ENCODE data around the gene WLS. TPM values are rescaled to one million over a fixed set of nuclear protein-coding genes. Genes with fewer than 3 reads are reported as not detected.

The WLS gene
- total RNA-seq, 2 donors from 2014 or later: 51.0 to 55.8 TPM

DNA sequence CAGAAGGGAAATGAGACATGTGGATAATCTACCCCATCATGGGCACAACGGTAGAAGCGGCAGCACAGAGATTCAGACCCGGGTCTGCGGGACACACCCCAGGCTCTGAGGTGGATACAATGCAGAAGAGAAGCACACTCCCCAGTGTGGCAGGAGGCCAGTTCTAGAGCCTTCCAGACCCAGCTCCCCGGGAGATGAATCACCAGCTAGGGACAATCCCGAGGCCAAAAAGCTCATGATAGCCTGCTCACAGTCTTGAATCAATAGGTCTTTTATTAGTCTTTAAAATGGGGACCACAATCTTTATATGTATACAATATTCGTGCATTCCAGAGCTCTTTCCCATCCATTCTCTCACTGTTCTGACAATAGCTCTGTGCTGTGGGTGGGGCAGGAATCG is 124.6 kb downstream of the WLS start:
- TF ChIP-seq, protein P1, sequence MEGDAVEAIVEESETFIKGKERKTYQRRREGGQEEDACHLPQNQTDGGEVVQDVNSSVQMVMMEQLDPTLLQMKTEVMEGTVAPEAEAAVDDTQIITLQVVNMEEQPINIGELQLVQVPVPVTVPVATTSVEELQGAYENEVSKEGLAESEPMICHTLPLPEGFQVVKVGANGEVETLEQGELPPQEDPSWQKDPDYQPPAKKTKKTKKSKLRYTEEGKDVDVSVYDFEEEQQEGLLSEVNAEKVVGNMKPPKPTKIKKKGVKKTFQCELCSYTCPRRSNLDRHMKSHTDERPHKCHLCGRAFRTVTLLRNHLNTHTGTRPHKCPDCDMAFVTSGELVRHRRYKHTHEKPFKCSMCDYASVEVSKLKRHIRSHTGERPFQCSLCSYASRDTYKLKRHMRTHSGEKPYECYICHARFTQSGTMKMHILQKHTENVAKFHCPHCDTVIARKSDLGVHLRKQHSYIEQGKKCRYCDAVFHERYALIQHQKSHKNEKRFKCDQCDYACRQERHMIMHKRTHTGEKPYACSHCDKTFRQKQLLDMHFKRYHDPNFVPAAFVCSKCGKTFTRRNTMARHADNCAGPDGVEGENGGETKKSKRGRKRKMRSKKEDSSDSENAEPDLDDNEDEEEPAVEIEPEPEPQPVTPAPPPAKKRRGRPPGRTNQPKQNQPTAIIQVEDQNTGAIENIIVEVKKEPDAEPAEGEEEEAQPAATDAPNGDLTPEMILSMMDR (IDR thresholded peaks at IDR 0.05): no peak
- no peak overlapping the region for H3K27ac ChIP-seq
- no peak for DNase-seq (ENCODE audit: low spot score)
- no peaks in the 10 kb centered on the region for H3K36me3 ChIP-seq
- peaks cover 0 to 13% of the 10 kb centered on the region in 2 donors for H3K4me1 ChIP-seq
- H3K9me3 ChIP-seq: no peaks in the 10 kb centered on the region
- no peak overlapping the region for H3K4me3 ChIP-seq
- no peaks in the 10 kb centered on the region for H3K27me3 ChIP-seq

DNA sequence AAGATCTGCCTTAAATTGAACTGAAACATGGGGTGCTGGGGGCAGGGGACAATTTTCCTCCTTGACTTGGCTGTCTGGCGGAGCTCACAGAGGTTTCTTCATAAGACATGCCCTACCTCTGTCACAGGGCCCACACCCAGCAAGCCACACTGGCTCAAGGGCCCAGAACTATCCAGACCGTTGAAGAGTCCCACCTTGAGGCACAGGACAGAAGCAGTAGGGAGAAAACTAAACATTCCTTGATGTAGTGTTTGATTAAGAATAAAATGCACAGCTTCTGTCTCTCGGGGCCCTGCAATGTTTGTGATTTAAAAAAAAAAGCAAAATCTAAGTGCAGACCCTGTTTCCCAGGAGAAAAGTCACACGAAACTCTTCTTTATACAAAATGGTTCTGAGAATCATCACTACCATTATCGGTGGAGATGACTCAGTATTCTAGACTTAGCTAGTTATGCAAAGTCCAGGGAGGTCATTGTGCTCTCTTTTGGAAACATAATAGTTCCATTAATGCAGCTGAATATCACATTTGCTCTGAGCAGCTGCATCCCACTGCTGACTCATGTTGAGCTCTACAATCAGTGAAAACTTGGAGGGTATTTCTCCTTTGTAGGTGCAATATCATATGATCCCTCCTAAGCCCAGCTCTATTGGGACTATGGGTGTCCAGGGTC is 128.3 kb downstream of the WLS start:
- Histone ChIP-seq H3K36me3 (no peaks in the 10 kb centered on the region), H3K9me3 (no peaks in the 10 kb centered on the region), H3K27me3 (no peaks in the 10 kb centered on the region), H3K4me3 (no peak overlapping the region), H3K4me1 (no peaks in the 10 kb centered on the region), H3K27ac (no peak overlapping the region)
- TF ChIP-seq, protein P1 (IDR thresholded peaks at IDR 0.05): no peak
- DNase-seq (ENCODE audit: low spot score): no peak

DNA sequence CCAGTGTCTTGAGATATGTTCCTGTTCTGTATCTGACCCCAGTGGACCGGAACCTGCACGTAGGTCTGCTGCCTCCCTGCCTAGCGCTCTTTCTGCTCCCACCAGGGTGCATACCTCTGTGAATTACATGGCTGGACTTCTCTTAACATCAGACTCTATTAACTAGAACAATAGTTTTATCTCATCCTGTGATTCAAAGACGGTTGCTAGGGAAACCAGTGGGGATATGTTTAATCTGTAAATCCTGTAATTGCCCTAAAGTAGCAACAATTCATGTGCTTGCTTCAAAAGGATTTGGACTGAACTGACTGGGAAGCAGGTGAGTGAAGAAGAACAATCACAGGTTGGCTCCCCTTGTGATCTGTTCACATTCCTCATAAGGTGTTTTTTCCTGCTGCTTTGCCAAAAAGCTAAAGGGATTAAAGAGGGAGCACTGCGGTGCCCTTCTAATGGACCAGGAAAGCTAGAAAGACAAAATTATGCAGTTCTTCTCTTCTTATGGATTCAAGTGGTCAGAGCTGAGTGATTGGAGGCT is 129.2 kb downstream of the WLS start:
- Histone ChIP-seq H3K4me3 (no peak overlapping the region), H3K27me3 (no peaks in the 10 kb centered on the region), H3K9me3 (no peaks in the 10 kb centered on the region), H3K27ac (no peak overlapping the region), H3K36me3 (no peaks in the 10 kb centered on the region), H3K4me1 (no peaks in the 10 kb centered on the region)
- TF ChIP-seq, protein P1 (IDR thresholded peaks at IDR 0.05): no peak
- no peak for DNase-seq (ENCODE audit: low spot score)

DNA sequence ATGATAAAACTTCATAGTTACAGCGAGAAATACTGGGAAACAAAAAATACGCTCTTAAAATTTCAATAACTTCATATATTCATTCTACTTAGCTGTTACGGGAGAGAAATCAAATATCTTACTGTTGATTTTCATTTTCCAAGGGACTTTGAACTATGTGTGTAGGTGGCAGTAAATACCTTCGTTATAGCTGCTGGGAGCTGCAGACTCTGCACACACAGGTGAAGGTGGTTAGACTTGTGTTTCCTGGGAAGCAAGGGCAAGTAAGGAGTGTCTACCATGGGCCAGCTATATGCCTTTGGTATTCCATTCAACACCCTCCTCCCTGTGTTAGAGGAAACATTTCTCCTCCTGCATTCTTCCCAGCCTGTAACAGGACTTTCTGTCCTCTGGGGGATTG is 130.5 kb downstream of the WLS start:
- Histone ChIP-seq H3K27ac (no peak overlapping the region), H3K9me3 (no peaks in the 10 kb centered on the region), H3K27me3 (no peaks in the 10 kb centered on the region), H3K4me1 (no peaks in the 10 kb centered on the region), H3K36me3 (no peaks in the 10 kb centered on the region), H3K4me3 (no peak overlapping the region)
- no peak for DNase-seq (ENCODE audit: low spot score)
- TF ChIP-seq, protein P1 (IDR thresholded peaks at IDR 0.05): no peak

DNA sequence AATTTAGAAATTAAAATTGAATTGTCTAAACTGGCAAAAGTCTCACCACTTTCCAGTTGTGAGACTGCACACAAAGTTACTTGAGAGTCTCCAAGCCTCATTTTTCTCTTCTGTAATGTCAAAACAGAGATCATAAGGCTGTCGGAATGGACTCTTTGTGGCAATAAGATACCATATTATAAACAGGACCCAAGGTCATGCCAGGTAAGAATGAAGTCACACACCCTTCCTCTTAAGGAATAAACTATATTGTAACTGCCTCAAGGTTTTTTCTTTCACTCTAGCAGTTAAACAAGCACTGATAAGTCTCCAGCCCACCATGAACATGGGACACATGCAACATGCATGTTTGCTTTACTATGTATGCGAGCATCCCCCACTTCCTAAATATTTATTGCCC is 131.8 kb downstream of the WLS start:
- Histone ChIP-seq H3K27me3 (no peaks in the 10 kb centered on the region), H3K27ac (no peak overlapping the region), H3K36me3 (no peaks in the 10 kb centered on the region), H3K9me3 (no peaks in the 10 kb centered on the region), H3K4me3 (no peak overlapping the region), H3K4me1 (no peaks in the 10 kb centered on the region)
- TF ChIP-seq, protein P1 (IDR thresholded peaks at IDR 0.05): no peak
- DNase-seq (ENCODE audit: low spot score): no peak

DNA sequence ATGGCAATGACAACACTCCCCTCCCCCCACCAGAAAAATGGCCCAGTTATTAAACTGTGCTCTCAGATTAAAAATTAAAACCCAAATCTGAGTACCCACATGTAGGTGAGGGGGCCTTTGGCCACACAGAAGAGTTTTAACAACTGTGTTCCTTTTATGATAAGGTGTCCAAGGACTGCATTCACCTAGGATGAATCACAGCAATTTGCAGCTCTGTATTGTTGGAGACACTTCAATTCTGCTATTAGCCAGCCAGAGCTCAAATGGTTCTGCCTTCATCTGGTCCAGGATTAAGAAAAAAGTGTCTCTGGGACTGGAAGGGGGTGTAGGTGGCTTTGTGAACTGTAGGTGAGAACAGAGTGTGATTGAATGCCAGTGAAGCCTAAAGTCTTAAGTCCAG is 138.6 kb downstream of the WLS start:
- DNase-seq (ENCODE audit: low spot score): no peak
- no peaks in the 10 kb centered on the region for H3K4me1 ChIP-seq
- H3K9me3 ChIP-seq: no peaks in the 10 kb centered on the region
- H3K4me3 ChIP-seq: no peak overlapping the region
- no peaks in the 10 kb centered on the region for H3K27me3 ChIP-seq
- TF ChIP-seq, protein P1 (IDR thresholded peaks at IDR 0.05): no peak
- no peak overlapping the region for H3K27ac ChIP-seq
- H3K36me3 ChIP-seq: no peaks in the 10 kb centered on the region

All from right atrium auricular region (tissue), 2 donors.